Stimulated activated CD8-positive, alpha-beta memory T cell treated with anti-CD3 and anti-CD28 coated beads, Interleukin-7, amount 100 ng/mL, for 1 hour (primary cell): ENCODE measurements around the gene NPY4R.
"Not testable (repeated sequence)": the region's sequence is repeated elsewhere in the genome, so short reads cannot be mapped to it uniquely, and the experiment has no call there.

Experiments used
- DNase-seq, 2 donors: peaks; one replicate each; pipeline ENCODE4 v3.0.0-alpha.2; 2020; ENCODE audit warnings: low read depth in 2 of 2

The NPY4R gene

GRCh38 chr10:46465765-46466164 lies at the start of gene NPY4R:
NPY4R (minus strand) TSS chr10:46465958; CDS start chr10:46462635, 3,323 bp downstream.
- DNase-seq, result not testable (repeated sequence)

GRCh38 chr10:46515366-46515765 lies 49.6 kb upstream of the NPY4R start:
- no peak for DNase-seq

- DNase-seq, result no peak
Measured at GRCh38 chr10:46514899-46515298, 49.1 kb upstream of the NPY4R start.

GRCh38 chr10:46514431-46514861 lies 48.7 kb upstream of the NPY4R start:
- DNase-seq, result no peak

GRCh38 chr10:46513333-46513732 lies 47.6 kb upstream of the NPY4R start:
- not testable (repeated sequence) for DNase-seq

- not testable (repeated sequence) for DNase-seq
Measured at GRCh38 chr10:46512725-46513124, 47.0 kb upstream of the NPY4R start.

GRCh38 chr10:46512002-46512401 lies 46.2 kb upstream of the NPY4R start:
- DNase-seq, result not testable (repeated sequence)

GRCh38 chr10:46499990-46500389 lies 34.2 kb upstream of the NPY4R start:
- DNase-seq, result not testable (repeated sequence)

- not testable (repeated sequence) for DNase-seq
Measured at GRCh38 chr10:46498985-46499703, 33.4 kb upstream of the NPY4R start.

GRCh38 chr10:46497878-46498277 lies 32.1 kb upstream of the NPY4R start:
- not testable (repeated sequence) for DNase-seq

- DNase-seq, result not testable (repeated sequence)
Measured at GRCh38 chr10:46497401-46497800, 31.6 kb upstream of the NPY4R start.

- DNase-seq, result not testable (repeated sequence)
Measured at GRCh38 chr10:46491364-46492114, 25.8 kb upstream of the NPY4R start.

GRCh38 chr10:46490285-46490684 lies 24.5 kb upstream of the NPY4R start:
- DNase-seq, result not testable (repeated sequence)

GRCh38 chr10:46486459-46486858 lies 20.7 kb upstream of the NPY4R start:
- not testable (repeated sequence) for DNase-seq

- DNase-seq, result not testable (repeated sequence)
Measured at GRCh38 chr10:46474746-46475320, 9.1 kb upstream of the NPY4R start.

GRCh38 chr10:46473758-46474157 lies 8.0 kb upstream of the NPY4R start:
- not testable (repeated sequence) for DNase-seq

GRCh38 chr10:46470134-46470533 lies 4.4 kb upstream of the NPY4R start:
- not testable (repeated sequence) for DNase-seq

GRCh38 chr10:46468119-46468809 lies 2.5 kb upstream of the NPY4R start:
- DNase-seq, result not testable (repeated sequence)

- DNase-seq, result not testable (repeated sequence)
Measured at GRCh38 chr10:46463608-46464007, 2.1 kb downstream of the NPY4R start.

GRCh38 chr10:46462276-46462675 lies 3.5 kb downstream of the NPY4R start:
- DNase-seq, result not testable (repeated sequence)

- DNase-seq, result not testable (repeated sequence)
Measured at GRCh38 chr10:46459579-46459978, 6.2 kb downstream of the NPY4R start.

GRCh38 chr10:46457071-46457470 lies 8.7 kb downstream of the NPY4R start:
- DNase-seq, result not testable (repeated sequence)
